GM12878 (cell line): Measurements from ENCODE around the gene BNIP3. TPM values are rescaled to one million over a fixed set of nuclear protein-coding genes. Genes with fewer than 3 reads are reported as not detected.

ENCODE experiments used
- BRCA1 ChIP-seq: IDR thresholded peaks from 2 replicates; pipeline ENCODE4 v1.6.1; 2011; ENCODE audit warnings: low read depth, low read length, improper control_type of control experiment
- CBX3 ChIP-seq: fragments of 200-600 bp; sonication (generic); IDR thresholded peaks from 2 replicates; pipeline ENCODE4 v1.6.1; 2016; ENCODE audit warnings: low read depth, borderline replicate concordance
- ETV6 ChIP-seq, 2 experiments: fragments of 450-650 bp in 1 of 2; IDR thresholded peaks in 1 of 2; conservative IDR thresholded peaks in 1 of 2; 2 replicates each; pipeline ENCODE4 v1.6.1; 2014; ENCODE audit warnings: antibody characterized with exemption in 1 of 2, borderline replicate concordance in 1 of 2, low read depth in 1 of 2, mild to moderate bottlenecking in 1 of 2, moderate library complexity in 1 of 2
- FOS ChIP-seq: IDR thresholded peaks from 3 replicates; pipeline ENCODE4 v1.6.1; 2011; ENCODE audit warnings: borderline replicate concordance; ENCODE audit not compliant: insufficient read length; ENCODE audit errors: extremely low read depth
- GATAD2B ChIP-seq: fragments of 450-650 bp; conservative IDR thresholded peaks from 2 replicates; pipeline ENCODE4 v1.6.1; 2017; ENCODE audit warnings: low read depth, mild to moderate bottlenecking, moderate library complexity
- HDGF ChIP-seq: fragments of 450-650 bp; IDR thresholded peaks from 2 replicates; pipeline ENCODE4 v1.6.1; 2016; ENCODE audit warnings: antibody characterized with exemption
- IKZF1 ChIP-seq: fragments of 450-650 bp; conservative IDR thresholded peaks from 2 replicates; pipeline ENCODE4 v1.6.1; 2017; ENCODE audit warnings: antibody characterized with exemption, mild to moderate bottlenecking
- IKZF2 ChIP-seq, 2 experiments: fragments of 450-650 bp; IDR thresholded peaks; 2 replicates each; pipeline ENCODE4 v1.6.1; 2017; ENCODE audit warnings: mild to moderate bottlenecking in 2 of 2, moderate library complexity in 2 of 2
- NFYA ChIP-seq: IDR thresholded peaks from 2 replicates; pipeline ENCODE4 v1.6.1; 2011; ENCODE audit warnings: low read depth, mild to moderate bottlenecking, low read length, improper control_type of control experiment, borderline replicate concordance
- NR2F1 ChIP-seq: fragments of 450-650 bp; conservative IDR thresholded peaks from 2 replicates; pipeline ENCODE4 v1.6.1; 2017; ENCODE audit warnings: mild to moderate bottlenecking
- RAD21 ChIP-seq: IDR thresholded peaks from 2 replicates; pipeline ENCODE4 v1.6.1; 2011; ENCODE audit warnings: mild to moderate bottlenecking, low read depth, low read length, moderate library complexity; ENCODE audit not compliant: insufficient read depth
- RELA ChIP-seq: fragments of 450-650 bp; IDR thresholded peaks from 2 replicates; pipeline ENCODE4 v1.8.0; 2014; ENCODE audit warnings: borderline replicate concordance; ENCODE audit not compliant: partially characterized antibody
- SPI1 ChIP-seq: IDR thresholded peaks from 2 replicates; pipeline ENCODE4 v1.6.1; 2011; ENCODE audit warnings: low read depth, mild to moderate bottlenecking, low read length, moderate library complexity, borderline replicate concordance; ENCODE audit not compliant: insufficient read depth
- TARDBP ChIP-seq: IDR thresholded peaks from 2 replicates; pipeline ENCODE4 v1.6.1; 2016; ENCODE audit warnings: borderline replicate concordance
- TBL1XR1 ChIP-seq: IDR thresholded peaks from 2 replicates; pipeline ENCODE4 v1.6.1; 2012; ENCODE audit warnings: low read depth, low read length, improper control_type of control experiment
- TCF7 ChIP-seq: IDR thresholded peaks from 2 replicates; pipeline ENCODE4 v1.6.1; 2014; ENCODE audit warnings: antibody characterized with exemption, borderline replicate concordance
- YY1 ChIP-seq: IDR thresholded peaks from 2 replicates; pipeline ENCODE4 v1.6.1; 2011; ENCODE audit warnings: low read depth, mild to moderate bottlenecking, low read length
- ZBED1 ChIP-seq: IDR thresholded peaks from 2 replicates; pipeline ENCODE4 v1.6.1; 2016; ENCODE audit warnings: borderline replicate concordance
- ZNF217 ChIP-seq: fragments of 450-650 bp; IDR thresholded peaks from 2 replicates; pipeline ENCODE4 v1.6.1; 2017; ENCODE audit warnings: antibody characterized with exemption, mild to moderate bottlenecking
- ZNF24 ChIP-seq: fragments of 450-650 bp; IDR thresholded peaks from 2 replicates; pipeline ENCODE4 v1.6.1; 2017; ENCODE audit warnings: antibody characterized with exemption, mild to moderate bottlenecking
- ZNF274 ChIP-seq: IDR thresholded peaks from one replicate; pipeline ENCODE4 v1.8.0; 2011; ENCODE audit not compliant: insufficient read length, insufficient read depth
- polyA plus RNA-seq, 11 experiments: library from polyadenylated mRNA; depleted of rRNA in 4 of 11; unstranded in 6 of 11; stranded (reverse) in 5 of 11; fragments of >200 nt; fragmentation: Nextera tagmentation in 4 of 11; fragmentation: Illumina TruSeq in 1 of 11; extraction: Ambion mirVana in 4 of 11; extraction: Trizol in 1 of 11; gene quantifications; 1 replicate in 1 of 11; 2 replicates in 10 of 11; pipeline versions ENCODE4 v1.2.1 to v1.2.3, GENCODE V29; 2011 to 2016; ENCODE audit warnings: inconsistent platforms in 2 of 11, missing spikeins in 2 of 11, low read depth in 1 of 11
- total RNA-seq, 4 experiments: library from RNA; depleted of rRNA in 3 of 4; stranded (reverse); fragments of >200 nt in 3 of 4; fragmentation: Illumina TruSeq in 1 of 4; extraction: Trizol in 1 of 4; gene quantifications; 2 replicates each; pipeline versions ENCODE4 v1.2.1 to v1.2.3, GENCODE V29; 2013 to 2021
- TF ChIP-seq, protein P1 (sequence below): IDR thresholded peaks from 2 replicates; pipeline ENCODE4 v1.6.1; 2011; ENCODE audit warnings: mild to moderate bottlenecking, low read depth, low read length, moderate library complexity; ENCODE audit not compliant: insufficient replicate concordance
- TF ChIP-seq, protein P2 (sequence below): fragments of 450-650 bp; conservative IDR thresholded peaks from 2 replicates; pipeline ENCODE4 v1.6.1; 2017; ENCODE audit warnings: mild to moderate bottlenecking, moderate library complexity
- TF ChIP-seq, protein P3 (sequence below): fragments of 450-650 bp; IDR thresholded peaks from 2 replicates; pipeline ENCODE4 v1.6.1; 2017; ENCODE audit warnings: mild to moderate bottlenecking
- TF ChIP-seq, protein P4 (sequence below): fragments of 450-650 bp; IDR thresholded peaks from 2 replicates; pipeline ENCODE4 v1.6.1; 2017; ENCODE audit warnings: borderline replicate concordance

Gene BNIP3
- total and polyA plus RNA-seq, 10 of the 15 experiments (the other 5 are each of a cell fraction or from before 2014, with no cell fraction given): 7.7 to 122 (median 29.9) TPM

DNA sequence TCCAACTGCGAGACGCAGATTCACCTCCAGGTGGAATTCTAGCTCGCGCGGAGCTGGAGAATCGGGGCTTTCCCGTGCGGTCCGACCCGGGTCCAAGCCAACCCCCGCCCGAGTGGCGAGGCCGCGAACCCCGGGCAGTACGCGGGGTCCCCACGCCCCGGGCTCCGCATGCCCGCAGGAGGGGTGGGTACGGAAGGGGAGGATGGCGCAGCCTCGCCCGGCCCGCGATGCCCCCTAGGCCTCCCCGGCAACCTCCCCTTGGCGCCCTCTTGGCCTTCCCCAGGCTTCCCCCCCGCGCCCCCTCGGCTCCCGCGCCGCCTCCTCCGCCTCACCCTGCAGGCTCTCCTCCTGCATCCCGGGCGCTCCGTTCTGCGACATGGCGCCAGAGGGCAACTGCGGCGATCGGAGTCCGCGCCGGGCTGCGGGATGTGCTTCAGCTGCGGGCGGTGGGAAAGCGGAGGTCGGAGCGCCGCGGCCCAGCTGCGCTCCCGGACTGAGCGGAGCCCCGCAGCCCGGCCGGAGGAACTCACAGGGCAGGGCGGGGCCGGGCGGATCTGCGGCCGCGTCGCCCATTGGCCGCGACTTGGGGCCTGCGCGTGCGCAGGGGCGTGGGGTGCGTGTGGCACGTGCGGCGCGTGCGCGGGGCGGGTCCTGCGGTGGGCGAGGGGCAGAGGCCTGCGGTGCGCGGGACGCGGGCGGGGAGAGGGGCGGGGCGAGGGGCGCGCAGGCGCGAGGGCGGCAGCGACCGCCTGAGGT lies at the start of gene BNIP3 (continued):
- TF ChIP-seq, protein P1, sequence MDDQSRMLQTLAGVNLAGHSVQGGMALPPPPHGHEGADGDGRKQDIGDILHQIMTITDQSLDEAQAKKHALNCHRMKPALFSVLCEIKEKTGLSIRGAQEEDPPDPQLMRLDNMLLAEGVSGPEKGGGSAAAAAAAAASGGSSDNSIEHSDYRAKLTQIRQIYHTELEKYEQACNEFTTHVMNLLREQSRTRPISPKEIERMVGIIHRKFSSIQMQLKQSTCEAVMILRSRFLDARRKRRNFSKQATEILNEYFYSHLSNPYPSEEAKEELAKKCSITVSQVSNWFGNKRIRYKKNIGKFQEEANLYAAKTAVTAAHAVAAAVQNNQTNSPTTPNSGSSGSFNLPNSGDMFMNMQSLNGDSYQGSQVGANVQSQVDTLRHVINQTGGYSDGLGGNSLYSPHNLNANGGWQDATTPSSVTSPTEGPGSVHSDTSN: no peak
- TF ChIP-seq TCF7 (no peak), TBL1XR1 (no peak), SPI1 (no peak), IKZF2 (IDR thresholded peaks at IDR 0.05) (no peak), ZNF217 (no peak), TARDBP (no peak), IKZF1 (peak; percentile 99), ZNF274 (no peak), CBX3 (no peak), HDGF (no peak), ZNF24 (no peak), RAD21 (no peak), BRCA1 (no peak), GATAD2B (peak; percentile 23; the same call in 1 of the 2 replicates), NR2F1 (peak; percentile 74), FOS (no peak), ZBED1 (no peak), ETV6 (conservative IDR thresholded peaks at IDR 0.05 in 1 of 2, IDR thresholded peaks at IDR 0.05 in 1 of 2; ENCODE audit: borderline replicate concordance in 1 of 2, low read depth in 1 of 2) (no peak), RELA (no peak), YY1 (0 out of 2 replicates have a peak, but pooled peaks have one; percentile 30), NFYA (no peak)
- TF ChIP-seq, protein P2, sequence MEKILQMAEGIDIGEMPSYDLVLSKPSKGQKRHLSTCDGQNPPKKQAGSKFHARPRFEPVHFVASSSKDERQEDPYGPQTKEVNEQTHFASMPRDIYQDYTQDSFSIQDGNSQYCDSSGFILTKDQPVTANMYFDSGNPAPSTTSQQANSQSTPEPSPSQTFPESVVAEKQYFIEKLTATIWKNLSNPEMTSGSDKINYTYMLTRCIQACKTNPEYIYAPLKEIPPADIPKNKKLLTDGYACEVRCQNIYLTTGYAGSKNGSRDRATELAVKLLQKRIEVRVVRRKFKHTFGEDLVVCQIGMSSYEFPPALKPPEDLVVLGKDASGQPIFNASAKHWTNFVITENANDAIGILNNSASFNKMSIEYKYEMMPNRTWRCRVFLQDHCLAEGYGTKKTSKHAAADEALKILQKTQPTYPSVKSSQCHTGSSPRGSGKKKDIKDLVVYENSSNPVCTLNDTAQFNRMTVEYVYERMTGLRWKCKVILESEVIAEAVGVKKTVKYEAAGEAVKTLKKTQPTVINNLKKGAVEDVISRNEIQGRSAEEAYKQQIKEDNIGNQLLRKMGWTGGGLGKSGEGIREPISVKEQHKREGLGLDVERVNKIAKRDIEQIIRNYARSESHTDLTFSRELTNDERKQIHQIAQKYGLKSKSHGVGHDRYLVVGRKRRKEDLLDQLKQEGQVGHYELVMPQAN: 0 out of 2 replicates have a peak, but pooled peaks have one; percentile 37
- TF ChIP-seq, protein P3, sequence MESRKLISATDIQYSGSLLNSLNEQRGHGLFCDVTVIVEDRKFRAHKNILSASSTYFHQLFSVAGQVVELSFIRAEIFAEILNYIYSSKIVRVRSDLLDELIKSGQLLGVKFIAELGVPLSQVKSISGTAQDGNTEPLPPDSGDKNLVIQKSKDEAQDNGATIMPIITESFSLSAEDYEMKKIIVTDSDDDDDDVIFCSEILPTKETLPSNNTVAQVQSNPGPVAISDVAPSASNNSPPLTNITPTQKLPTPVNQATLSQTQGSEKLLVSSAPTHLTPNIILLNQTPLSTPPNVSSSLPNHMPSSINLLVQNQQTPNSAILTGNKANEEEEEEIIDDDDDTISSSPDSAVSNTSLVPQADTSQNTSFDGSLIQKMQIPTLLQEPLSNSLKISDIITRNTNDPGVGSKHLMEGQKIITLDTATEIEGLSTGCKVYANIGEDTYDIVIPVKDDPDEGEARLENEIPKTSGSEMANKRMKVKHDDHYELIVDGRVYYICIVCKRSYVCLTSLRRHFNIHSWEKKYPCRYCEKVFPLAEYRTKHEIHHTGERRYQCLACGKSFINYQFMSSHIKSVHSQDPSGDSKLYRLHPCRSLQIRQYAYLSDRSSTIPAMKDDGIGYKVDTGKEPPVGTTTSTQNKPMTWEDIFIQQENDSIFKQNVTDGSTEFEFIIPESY: no peak
- TF ChIP-seq, protein P4, sequence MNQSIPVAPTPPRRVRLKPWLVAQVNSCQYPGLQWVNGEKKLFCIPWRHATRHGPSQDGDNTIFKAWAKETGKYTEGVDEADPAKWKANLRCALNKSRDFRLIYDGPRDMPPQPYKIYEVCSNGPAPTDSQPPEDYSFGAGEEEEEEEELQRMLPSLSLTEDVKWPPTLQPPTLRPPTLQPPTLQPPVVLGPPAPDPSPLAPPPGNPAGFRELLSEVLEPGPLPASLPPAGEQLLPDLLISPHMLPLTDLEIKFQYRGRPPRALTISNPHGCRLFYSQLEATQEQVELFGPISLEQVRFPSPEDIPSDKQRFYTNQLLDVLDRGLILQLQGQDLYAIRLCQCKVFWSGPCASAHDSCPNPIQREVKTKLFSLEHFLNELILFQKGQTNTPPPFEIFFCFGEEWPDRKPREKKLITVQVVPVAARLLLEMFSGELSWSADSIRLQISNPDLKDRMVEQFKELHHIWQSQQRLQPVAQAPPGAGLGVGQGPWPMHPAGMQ: no peak
